ACC112 (cell line): ENCODE data around the gene NFIC.

Source experiments
- H2AFZ ChIP-seq: fragments of 200-600 bp; sonication (generic); one replicate; pipeline ENCODE4 v1.6.0; 2017; ENCODE audit warnings: antibody characterized with exemption, low read length; ENCODE audit not compliant: unreplicated experiment
- H3K27ac ChIP-seq: fragments of 200-600 bp; sonication (generic); 2 replicates; pipeline ENCODE4 v1.5.1; 2014; ENCODE audit warnings: low read depth, mild to moderate bottlenecking, antibody characterized with exemption, low read length, moderate library complexity
- H3K27me3 ChIP-seq: fragments of 200-600 bp; sonication (generic); 2 replicates; pipeline ENCODE4 v1.6.1; 2014; ENCODE audit warnings: mild to moderate bottlenecking, antibody characterized with exemption, low read length, moderate library complexity, mixed read lengths; ENCODE audit not compliant: insufficient read depth
- H3K36me3 ChIP-seq: fragments of 200-600 bp; sonication (generic); 2 replicates; pipeline ENCODE4 v1.6.1; 2016; ENCODE audit warnings: mild to moderate bottlenecking, antibody characterized with exemption, low read length, moderate library complexity, mixed read lengths; ENCODE audit not compliant: insufficient read depth
- H3K4me1 ChIP-seq: fragments of 200-600 bp; sonication (generic); one replicate; pipeline ENCODE4 v1.6.1; 2016; ENCODE audit warnings: low read length, mixed read lengths; ENCODE audit not compliant: insufficient read depth, unreplicated experiment, control insufficient read depth
- H3K4me3 ChIP-seq: fragments of 200-600 bp; sonication (generic); 2 replicates; pipeline ENCODE4 v1.5.1; 2014; ENCODE audit warnings: mild to moderate bottlenecking, low read depth, low read length
- H3K79me2 ChIP-seq: fragments of 200-600 bp; sonication (generic); one replicate; pipeline ENCODE4 v1.6.0; 2016; ENCODE audit warnings: low read length; ENCODE audit not compliant: control insufficient read depth, unreplicated experiment, insufficient read depth

NFIC gene

DNA sequence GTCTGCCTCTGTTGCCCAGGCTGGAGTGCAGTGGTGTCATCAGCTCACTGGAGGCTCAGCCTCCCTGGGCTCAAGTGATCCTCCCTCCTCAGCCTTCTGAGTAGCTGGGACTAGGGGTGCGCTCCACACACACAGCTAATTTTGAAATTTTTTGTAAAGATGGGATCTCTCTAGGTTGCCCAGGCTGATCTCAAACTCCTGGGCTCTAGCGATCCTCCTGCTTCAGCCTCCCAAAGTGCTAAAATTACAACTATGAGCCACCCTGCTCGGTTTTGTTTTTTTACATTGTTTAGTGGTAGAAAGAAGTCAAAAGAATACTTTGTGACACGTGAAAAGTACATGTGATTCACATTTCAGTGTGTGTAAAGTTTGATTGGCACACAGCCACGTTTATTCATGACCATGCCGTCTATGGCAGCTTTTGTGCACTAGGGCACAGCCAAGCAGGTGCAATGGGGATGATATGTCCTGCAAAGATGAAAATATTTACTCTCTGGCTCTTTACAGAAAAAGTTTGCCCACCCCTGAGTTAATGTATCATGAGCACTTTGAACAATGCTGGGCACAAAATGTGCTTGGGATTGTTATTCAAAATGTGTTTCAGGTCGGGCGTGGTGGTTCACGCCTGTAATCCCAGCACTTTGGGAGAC lies 16.2 kb upstream of the NFIC start:
- Histone ChIP-seq H3K27ac (no peak overlapping the region), H3K4me3 (no peak overlapping the region), H3K4me1 (peaks cover 11% of the 10 kb centered on the region), H3K79me2 (no peaks in the 10 kb centered on the region), H3K27me3 (no peaks in the 10 kb centered on the region), H3K36me3 (no peaks in the 10 kb centered on the region), H2AFZ (no peak overlapping the region)

DNA sequence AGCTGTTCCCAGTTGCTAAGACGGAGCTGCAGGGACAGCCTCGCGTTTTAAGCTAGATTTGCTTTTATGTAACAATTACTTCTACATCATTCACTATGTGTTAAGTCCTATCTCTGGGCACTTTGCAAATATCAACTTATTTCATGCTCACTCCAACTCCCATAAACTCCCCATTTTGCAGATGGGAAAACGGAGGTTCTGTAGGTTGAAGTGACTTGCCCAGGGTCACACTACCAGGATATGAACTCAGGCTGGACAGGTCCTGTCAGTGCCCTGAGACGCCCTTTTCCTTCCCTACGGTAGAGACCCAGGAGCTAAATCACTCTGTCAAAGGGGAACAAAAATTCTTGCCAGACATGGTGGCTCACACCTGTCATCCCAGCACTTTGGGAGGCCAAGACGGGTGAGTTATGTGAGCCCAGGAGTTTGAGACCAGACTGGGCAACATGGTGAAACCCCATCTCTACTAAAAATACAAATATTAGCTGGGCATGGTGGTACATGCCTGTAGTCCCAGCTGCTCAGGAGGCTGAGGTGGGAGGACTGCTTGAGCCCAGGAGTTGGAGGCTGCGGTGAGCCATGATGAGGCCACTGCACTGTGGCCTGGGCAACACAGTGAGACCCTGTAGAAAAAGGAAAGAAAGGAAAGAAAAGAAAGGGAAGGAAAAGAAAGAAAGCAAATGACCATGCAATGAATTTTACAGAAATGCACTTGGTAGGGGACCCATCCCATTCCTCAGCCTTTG lies 14.5 kb upstream of the NFIC start:
- H3K27me3 ChIP-seq = no peaks in the 10 kb centered on the region
- H3K4me1 ChIP-seq = peaks cover 3% of the 10 kb centered on the region
- no peak overlapping the region for H3K27ac ChIP-seq

DNA sequence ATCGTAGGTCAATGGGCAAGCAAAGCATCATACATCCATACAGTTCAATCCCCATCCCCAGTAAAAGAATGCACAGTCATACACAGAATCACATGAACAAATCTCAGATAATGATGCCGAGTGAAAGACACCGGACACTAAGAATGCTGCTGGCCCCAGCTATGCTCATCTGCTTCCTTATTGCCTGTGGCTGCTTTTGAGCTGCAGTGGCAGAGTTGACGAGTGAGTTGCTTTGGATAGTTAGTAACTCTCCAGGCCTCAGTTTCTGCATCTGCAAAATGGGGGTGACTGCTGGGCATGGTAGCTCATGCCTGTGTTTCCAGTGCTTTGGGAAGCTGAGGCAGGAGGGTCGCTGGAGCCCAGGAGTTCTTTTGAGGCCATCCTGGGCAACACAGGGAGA lies 12.9 kb upstream of the NFIC start:
- Histone ChIP-seq H3K36me3 (no peaks in the 10 kb centered on the region), H3K4me3 (no peak overlapping the region), H2AFZ (no peak overlapping the region), H3K27me3 (no peaks in the 10 kb centered on the region), H3K79me2 (no peaks in the 10 kb centered on the region), H3K4me1 (no peaks in the 10 kb centered on the region), H3K27ac (no peak overlapping the region)

More for the DNA sequence above, 14.5 kb upstream of the NFIC start:
- no peaks in the 10 kb centered on the region for H3K36me3 ChIP-seq
- no peak overlapping the region for H2AFZ ChIP-seq
- H3K4me3 ChIP-seq = no peak overlapping the region
- H3K79me2 ChIP-seq = no peaks in the 10 kb centered on the region

DNA sequence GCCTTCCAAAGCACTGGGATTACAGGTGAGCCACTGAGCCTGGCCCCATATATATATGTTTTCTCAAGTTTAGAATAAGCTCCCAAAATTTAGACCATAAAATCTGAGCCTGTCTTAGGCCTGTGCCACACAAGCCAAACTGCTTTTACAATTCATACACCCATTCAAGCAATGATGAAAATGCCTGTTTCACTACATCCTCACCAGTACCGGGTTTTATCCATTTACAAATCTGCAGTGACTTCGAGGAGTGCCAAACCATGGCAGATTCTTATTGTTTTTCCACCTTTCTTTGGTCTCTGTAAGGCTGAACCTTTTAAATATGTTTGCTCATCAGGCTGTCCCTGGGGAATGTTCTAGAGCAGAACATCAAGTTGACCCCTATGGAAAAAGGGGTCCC lies 9.6 kb upstream of the NFIC start:
- Histone ChIP-seq H3K36me3 (no peaks in the 10 kb centered on the region), H3K27ac (no peak overlapping the region), H3K27me3 (no peaks in the 10 kb centered on the region), H3K79me2 (peaks cover 8% of the 10 kb centered on the region), H3K4me3 (no peak overlapping the region), H2AFZ (no peak overlapping the region), H3K4me1 (no peaks in the 10 kb centered on the region)

DNA sequence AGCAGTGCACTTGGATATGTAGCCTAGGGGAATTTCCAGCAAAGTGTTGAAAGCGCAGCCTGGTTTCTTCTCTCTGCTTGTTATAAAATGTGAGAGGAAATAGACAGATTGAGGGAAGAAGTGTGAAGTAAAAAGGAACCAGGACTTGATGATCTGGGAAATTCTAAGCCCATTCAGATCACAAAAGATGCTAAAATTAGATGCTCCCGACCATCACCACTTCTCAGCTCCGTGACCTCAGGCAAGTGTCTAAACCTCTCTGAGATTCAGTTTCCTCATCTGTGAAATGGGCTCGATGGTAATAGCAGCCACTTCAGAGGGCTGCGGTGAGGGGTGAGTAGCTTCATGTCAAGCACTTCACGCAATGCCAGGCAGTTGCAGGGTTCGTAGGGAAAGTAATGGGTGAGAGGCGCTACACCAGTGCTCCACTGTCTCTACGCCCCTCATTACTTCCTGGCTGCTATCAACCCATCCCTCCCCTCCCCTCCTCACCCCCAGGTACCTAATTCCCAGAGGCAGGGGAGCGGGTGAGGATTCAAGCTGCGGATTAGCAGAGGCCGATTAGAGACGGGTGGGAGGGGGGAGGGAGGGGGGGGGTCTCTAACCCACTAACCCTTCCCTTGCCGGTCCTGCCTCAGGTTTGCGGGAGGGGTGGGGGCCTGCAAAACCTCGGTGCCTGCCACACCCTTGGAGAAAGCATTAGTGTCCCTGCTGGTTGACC lies 9.0 kb upstream of the NFIC start:
- Histone ChIP-seq H3K27me3 (no peaks in the 10 kb centered on the region), H3K36me3 (no peaks in the 10 kb centered on the region), H2AFZ (no peak overlapping the region), H3K79me2 (peaks cover 12% of the 10 kb centered on the region), H3K27ac (no peak overlapping the region), H3K4me3 (no peak overlapping the region), H3K4me1 (no peaks in the 10 kb centered on the region)

DNA sequence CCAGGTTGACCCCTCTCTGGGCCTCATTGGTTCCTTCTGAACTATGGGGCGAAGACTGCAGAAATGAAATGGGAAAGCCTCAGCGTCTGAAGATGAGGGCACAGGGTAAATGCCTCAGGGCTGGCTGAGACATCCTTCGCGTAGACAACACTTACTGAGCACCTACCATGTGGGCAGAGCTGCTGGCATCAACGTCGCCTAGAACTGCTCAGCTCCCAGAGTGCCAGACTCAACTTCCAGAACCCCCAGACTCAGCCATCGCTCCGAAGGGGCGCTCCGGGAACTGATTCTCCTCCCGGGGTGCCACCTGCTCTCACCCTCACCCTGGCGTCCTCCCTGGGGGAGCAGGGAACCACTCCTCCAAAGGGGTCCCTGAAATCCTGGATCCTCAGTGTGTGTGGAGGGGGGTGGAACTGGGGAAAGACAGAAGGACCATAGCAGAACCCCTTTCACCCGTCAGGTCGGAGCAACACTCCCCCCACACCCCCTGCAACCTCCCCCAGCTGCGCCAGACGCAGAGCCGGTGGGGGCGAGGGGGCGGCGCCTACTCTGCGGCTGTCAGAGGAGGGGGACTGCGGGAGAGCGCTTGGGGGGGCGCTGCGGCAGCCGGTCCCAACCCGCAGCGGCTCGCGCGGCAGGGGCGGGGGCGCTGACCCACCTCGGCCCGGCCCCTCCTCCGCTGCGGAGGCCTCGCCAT lies 8.2 kb upstream of the NFIC start:
- no peaks in the 10 kb centered on the region for H3K4me1 ChIP-seq
- H3K27me3 ChIP-seq = no peaks in the 10 kb centered on the region
- H3K4me3 ChIP-seq = peak overlapping the region; percentile 81
- no peak overlapping the region for H2AFZ ChIP-seq
- peaks cover 16% of the 10 kb centered on the region for H3K79me2 ChIP-seq
- H3K36me3 ChIP-seq = no peaks in the 10 kb centered on the region
- H3K27ac ChIP-seq = no peak overlapping the region

DNA sequence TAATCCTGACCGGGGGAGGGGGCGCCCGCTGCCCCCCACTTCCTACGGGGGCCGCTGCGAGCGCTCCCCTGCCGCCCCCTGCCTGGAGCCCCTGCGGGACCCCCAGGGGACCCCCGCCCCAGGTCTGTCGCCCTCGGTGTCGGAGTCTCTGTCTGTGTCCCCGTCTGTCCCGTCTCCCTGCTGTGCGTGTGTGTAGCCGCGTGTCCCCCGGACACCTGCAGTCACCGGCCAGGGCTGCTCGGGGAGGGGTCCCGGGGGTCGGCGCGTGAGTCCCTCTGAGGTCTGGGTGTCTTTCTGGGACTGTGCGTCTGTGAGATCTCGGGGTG lies 7.7 kb upstream of the NFIC start:
- Histone ChIP-seq H3K4me1 (no peaks in the 10 kb centered on the region), H3K4me3 (peak overlapping the region; percentile 81), H3K79me2 (peaks cover 16% of the 10 kb centered on the region), H3K36me3 (no peaks in the 10 kb centered on the region), H3K27me3 (no peaks in the 10 kb centered on the region), H3K27ac (no peak overlapping the region), H2AFZ (no peak overlapping the region)

DNA sequence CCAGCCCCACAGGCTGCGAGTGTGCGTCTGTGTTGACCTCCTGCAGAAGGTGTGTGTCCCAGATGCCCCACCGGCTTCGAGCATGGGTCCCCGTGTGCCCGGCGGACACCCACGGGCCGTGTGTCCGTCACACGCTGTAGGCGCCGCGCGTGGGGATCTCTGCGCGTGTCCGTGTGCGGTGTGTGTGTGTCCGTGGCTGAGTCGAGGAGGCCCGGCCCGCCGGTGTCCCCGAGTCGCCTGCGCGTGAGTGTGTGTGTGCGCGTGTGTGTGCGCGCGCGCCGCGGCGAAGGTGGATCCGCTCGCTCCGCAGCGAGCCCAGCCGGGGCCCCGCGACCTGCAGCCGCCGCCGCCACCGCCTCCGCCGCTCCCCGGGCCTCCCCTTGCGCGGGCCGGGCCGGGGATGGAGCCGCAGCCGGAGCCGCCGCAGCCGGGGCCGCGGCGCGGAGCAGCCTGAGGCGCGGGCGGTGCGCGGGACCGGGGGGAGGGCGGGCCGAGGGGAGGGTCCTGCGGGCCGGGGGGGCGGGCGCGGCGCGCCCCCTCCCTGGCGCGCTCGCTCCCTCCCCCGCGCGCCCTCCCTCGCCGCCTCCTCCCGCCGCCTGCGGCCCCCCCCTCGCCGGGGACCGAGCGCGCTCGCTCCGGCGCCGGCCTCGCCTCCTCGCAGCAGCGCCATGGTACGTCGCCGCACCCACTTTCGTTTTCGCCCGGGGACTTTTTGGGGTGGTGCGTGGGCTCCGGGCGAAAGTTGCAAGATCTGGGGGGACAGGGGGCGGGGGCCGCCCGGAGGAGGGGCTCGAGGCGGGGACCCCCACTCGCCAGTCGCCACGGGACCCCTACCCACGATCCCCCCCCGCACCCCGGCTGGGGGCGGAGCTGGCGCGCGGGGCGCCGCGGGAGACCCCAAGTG lies 7.1 kb upstream of the NFIC start:
- H3K27ac ChIP-seq = no peak overlapping the region; the same call in 1 of the 2 replicates
- no peaks in the 10 kb centered on the region for H3K27me3 ChIP-seq
- peaks cover 19% of the 10 kb centered on the region for H3K79me2 ChIP-seq
- no peaks in the 10 kb centered on the region for H3K36me3 ChIP-seq
- no peaks in the 10 kb centered on the region for H3K4me1 ChIP-seq
- peak overlapping the region; percentile 85 for H3K4me3 ChIP-seq
- H2AFZ ChIP-seq = no peak overlapping the region

DNA sequence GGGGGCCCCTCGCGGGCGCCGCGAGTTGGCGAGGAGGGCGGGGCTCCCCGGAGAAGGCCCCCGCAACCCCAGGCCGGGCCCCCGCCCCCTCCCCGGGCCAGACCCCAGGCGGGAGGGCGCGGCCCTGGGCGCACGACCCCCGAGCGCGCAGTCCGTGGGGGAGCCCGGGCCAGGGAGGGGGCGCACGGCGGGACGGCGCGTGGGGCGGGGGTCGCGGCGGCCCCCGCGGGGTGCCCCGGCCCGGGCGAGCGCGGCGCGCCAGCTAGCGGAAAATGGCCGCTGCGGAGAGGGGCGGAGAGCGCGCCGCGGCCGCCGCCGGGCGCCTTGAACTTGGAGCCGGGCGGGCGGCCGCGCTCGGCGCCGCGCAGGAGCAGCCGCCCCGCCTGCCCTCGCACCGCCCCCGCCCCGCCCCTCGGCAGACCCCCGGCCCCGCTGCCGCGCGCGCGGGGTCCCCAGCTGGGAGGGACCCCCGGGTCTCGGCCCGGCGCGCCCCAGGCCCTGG lies 6.4 kb upstream of the NFIC start:
- H3K4me1 ChIP-seq = no peaks in the 10 kb centered on the region
- no peak overlapping the region for H2AFZ ChIP-seq
- H3K4me3 ChIP-seq = peak overlapping the region; percentile 92
- H3K79me2 ChIP-seq = peaks cover 21% of the 10 kb centered on the region
- H3K36me3 ChIP-seq = no peaks in the 10 kb centered on the region
- H3K27ac ChIP-seq = peak overlapping the region; percentile 18; the same call in 1 of the 2 replicates
- no peaks in the 10 kb centered on the region for H3K27me3 ChIP-seq
